GM19328 (cell line): ENCODE data around the gene MARK3.
"Not testable (repeated sequence)": the region's sequence is repeated elsewhere in the genome, so short reads cannot be mapped to it uniquely, and the experiment has no call there.

ENCODE experiments used
- ATAC-seq: cut with Tn5 transposase; IDR thresholded peaks from one replicate; pipeline ENCODE4 v1.9.1; 2021; ENCODE audit warnings: mild to moderate bottlenecking, moderate library complexity; ENCODE audit not compliant: unreplicated experiment

The MARK3 gene

DNA sequence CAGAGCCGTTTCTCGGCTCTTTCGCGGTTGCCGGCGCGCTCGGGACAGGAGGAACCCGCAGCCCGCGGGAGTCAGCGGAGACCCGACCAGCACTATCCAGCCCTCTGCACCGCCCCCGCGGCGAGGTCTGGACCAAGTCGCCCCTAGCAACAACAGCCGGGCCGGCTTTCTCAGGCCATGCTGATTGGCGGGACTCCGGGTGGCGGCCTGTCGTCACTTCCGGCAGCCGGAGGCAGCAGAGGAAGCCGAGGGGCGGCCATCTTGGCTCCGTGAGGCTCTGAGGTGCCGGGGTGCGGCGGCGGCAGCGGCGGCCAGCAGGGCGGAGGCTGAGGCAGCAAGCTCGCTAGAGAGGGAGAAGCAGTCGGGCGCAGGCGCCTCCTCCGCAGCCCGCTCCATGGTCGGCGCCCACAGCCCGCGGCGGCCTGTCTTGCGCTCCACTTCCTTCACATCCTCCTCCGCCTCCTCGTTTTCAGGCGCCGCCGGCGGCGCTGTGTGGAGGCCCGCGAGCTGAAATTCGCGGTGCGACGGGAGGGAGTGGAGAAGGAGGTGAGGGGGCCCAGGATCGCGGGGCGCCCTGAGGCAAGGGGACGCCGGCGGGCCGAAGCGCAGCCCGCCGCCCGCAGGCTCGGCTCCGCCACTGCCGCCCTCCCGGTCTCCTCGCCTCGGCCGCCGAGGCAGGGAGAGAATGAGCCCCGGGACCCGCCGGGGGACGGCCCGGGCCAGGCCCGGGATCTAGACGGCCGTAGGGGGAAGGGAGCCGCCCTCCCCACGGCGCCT, at the start of gene MARK3:
TSS of gene MARK3 (plus strand) at position 264 of the 777 bp plus-strand sequence. CDS start 615 bp downstream, outside the sequence.
- peak; percentile 92 for ATAC-seq

GRCh38 chr14:103336191-103336590, 49.0 kb upstream of the MARK3 start:
- ATAC-seq: no peak

- ATAC-seq: no peak
Observed at GRCh38 chr14:103337794-103338193, 47.4 kb upstream of the MARK3 start.

GRCh38 chr14:103339561-103339960, 45.7 kb upstream of the MARK3 start:
- ATAC-seq: no peak

DNA sequence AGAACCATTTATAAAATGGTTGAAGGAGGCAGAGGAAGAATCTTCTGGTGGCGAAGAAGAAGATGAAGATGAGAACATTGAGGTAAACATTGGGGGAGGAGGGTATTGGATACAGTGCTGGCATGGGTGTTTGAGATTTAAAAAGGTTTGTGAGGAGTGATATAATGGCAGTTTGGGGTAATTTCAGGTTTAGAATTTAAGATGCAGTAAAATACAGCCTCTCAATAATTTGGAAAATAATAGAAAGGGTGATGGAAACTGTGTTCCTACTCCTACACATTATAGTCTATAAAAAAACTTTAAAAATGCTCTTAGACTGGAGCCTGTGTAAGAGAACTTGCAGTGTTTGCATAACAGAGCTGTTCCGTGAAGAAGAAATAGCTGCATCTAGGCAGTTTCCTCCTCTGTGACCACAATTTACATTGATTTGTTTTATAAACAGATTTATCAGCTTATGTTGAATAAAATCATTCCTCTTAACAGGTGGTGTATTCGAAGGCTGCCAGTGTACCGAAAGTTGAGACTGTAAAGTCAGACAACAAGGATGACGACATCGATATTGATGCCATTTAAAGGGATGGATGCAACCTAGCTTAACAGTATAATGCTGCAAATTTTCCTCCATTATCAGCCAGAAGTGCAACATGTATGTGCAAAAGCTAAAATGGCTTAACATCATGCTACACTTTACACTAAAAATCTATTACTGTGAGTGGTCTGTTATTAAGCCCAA, 44.6 kb upstream of the MARK3 start:
- no peak for ATAC-seq

- ATAC-seq: no peak
Observed at GRCh38 chr14:103341250-103342129, 43.7 kb upstream of the MARK3 start.

DNA sequence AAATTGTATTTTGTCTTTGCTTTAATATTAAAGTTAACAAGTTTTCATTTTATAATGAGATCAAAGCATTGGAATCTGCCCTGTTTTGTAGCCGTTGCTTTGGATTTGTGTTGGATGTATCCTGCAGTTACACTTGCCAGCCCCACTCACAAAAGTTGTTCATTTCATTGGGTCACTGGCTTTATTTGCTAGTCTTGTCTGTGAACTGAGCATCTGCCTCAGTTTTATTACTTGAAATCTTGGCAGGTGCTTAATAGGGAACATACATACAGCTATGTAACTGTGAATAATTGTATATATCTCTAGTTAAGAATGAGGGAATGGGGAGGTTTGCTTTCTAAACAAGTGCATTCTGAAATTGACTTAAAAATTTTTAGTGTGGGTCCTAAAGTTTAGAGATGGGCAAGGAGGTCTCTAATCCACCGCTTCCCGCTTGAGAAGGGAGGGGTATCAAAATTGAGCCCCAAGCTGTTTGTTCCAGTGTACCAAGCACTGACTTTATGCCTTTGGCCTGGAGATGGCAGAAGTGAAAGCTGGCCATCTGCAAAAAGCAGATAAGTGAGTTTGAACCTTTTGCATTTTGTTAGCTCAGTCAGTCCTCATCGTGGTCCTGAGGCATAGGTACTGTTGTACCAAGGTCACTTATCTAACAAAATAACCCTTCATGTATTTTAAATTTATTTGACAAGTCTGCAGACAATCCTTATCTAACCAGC, 41.9 kb upstream of the MARK3 start:
- ATAC-seq: no peak

DNA sequence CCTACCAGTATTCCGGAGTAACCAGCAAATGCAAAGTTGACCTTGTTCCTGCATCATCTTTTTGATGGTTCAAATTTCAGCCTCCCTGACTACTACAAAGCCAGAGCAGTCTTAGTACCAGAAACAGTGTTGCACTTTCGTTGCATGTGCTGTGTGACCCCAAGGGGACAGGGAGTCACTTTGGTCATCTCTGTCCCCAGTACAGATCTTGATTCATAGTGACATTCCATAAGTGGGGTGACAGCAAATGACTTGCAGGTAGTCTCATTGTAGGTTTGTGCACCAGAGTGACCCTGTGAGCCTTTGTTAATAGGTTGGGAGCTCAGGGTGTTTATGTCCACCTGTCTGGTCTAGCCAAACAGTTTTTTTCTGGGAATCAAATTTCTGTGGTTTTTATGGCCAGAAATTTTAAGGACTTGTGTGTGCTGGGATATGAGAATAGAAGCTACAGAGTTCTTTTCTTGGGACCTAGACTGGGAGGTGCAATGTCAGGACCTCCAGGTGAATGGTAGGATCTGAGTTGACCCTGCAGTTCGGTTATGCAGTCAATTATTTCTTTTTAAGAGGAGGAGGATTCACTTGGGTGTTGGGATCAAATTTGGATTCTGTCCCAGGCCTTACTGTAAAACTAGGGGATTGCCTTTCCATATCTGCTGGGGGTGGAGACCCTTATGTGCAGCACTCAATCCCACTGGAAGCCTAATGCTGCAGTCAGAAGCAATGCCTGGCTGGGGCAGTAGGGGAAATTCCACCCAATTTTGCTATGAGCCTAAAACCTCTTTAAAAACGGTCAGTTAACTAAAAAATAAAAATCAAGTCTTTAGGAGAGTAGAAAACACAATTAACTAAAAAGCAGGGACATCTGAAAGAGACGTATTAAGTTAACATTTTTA, 41.1 kb upstream of the MARK3 start:
- no peak for ATAC-seq

- ATAC-seq: no peak
Observed at GRCh38 chr14:103346286-103346685, 38.9 kb upstream of the MARK3 start.

DNA sequence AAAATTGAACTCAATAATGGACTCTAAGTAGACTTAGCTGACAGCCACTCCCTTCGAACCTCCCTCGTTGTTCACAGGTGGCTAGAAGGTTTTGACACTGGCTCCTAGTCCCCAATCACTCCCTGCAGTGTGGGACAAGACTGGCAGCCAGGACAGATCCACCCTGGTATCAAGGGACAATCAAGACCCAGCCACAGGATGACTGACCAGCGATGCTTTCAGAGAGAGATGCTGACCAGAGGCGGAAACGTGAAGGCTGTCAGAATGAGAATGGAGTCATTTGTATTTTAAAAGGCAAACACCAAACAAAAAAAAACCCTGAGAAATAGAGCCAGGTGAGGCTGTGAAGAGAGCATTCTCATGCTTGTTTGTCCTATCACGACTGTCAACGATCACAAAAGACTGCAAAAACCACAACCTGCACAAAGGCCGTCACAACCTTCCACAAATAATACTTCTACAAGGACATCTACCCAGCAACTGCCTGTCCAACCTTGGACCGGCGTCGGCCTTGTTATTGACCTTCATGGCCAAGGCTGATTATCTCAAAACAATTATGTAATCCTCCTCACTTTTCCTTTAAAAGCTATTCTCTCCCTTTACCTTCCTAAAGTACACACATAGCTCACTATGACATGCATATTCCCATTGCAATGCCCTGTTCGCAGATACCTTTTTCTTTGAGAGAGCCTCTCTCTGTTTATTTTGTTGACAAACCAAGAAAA, 38.0 kb upstream of the MARK3 start:
- ATAC-seq: no peak

DNA sequence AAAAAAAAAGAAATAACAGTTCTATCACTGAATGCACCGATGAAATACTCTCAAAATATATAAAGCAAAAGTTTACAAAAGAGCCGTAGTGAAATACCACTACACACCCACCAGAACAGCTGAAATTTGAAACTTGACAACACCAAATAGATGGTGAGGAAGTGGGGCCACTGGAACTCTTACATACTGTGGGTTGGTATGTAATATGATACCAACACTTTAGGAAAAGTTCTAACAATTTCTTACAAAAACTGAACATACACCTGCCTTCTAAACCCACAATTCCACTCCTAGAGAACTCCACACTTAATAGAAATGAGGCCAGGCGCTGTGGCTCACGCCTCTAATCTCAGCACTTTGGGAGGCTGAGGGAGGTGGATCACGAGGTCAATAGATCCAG, 37.1 kb upstream of the MARK3 start:
- ATAC-seq: no peak

DNA sequence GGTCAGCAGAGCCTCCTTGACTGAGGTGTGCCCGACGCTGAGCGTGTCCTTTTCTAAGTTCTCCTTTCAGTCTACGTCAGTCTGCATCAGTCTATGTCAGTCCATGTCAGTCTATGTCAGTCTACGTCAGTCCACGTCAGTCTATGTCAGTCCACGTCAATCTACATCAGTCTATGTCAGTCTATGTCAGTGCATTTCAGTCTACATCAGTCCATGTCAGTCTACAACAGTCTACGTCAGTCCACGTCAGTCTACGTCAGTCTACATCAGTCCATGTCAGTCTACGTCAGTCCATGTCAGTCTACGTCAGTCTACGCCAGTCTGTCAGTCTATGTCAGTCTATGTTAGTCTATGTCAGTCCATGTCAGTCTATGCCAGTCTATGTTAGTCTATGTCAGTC, 35.2 kb upstream of the MARK3 start:
- ATAC-seq: no peak

GRCh38 chr14:103353362-103353761, 31.9 kb upstream of the MARK3 start:
- ATAC-seq: no peak

- no peak for ATAC-seq
Observed at GRCh38 chr14:103354141-103354540, 31.1 kb upstream of the MARK3 start.

GRCh38 chr14:103356024-103356682, 29.1 kb upstream of the MARK3 start:
- ATAC-seq: no peak

GRCh38 chr14:103357552-103357951, 27.7 kb upstream of the MARK3 start:
- not testable (repeated sequence) for ATAC-seq

DNA sequence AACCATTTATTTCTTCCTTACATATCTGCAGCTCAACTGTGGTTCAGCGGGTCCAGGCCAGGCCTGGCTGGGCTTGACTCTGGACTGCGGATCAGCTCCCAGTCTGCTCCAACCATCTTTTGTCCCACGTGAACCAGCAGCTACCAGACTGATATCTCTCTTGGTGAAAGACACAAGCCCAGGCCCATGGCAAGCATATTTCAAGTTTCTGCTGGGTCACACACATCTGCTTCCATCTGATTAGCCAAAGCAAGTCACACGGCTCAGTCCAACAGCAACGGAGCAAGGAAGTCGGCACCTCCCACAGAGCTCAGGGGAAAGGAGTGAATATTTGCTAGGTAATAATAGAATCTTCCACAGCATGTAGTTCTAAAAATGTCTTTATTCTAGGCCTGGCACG, 24.7 kb upstream of the MARK3 start:
- no peak for ATAC-seq

GRCh38 chr14:103361867-103362266, 23.3 kb upstream of the MARK3 start:
- ATAC-seq: no peak

DNA sequence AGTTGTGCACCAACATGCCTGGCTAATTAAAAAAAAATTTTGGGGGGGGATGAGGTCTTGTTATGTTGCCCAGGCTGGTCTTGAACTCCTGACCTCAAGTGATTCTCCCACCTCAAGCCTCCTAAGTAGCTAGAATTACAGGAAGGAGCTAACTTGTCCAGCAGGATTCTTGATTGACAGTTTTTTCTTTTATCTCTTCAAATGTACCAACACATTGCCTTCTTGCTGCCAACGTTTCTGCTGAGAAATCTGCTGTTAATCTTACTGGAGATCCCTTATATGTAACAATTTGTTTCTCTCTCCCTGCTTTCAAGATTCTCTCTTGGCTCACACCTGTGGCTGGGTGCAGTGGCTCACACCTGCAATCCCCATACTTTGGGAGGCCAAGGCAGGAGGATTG, 22.4 kb upstream of the MARK3 start:
- ATAC-seq: no peak
